GM19099 (cell line): ENCODE data around the gene SLC29A1.

Source experiments
- POLR2A ChIP-seq: IDR thresholded peaks from 3 replicates; pipeline ENCODE4 v1.6.1; 2011; ENCODE audit warnings: low read depth; ENCODE audit not compliant: insufficient read length; ENCODE audit errors: extremely low read depth

The SLC29A1 gene

GRCh38 chr6:44227148-44227793 lies 3.9 kb downstream of the SLC29A1 start:
- TF ChIP-seq POLR2A: no peak

- TF ChIP-seq POLR2A: no peak
These were observed 4.6 kb downstream of the SLC29A1 start for GRCh38 chr6:44228031-44228430.

- no peak for TF ChIP-seq POLR2A
These were observed 5.0 kb downstream of the SLC29A1 start for GRCh38 chr6:44228433-44228832.

GRCh38 chr6:44228836-44229235 lies 5.4 kb downstream of the SLC29A1 start:
- no peak for TF ChIP-seq POLR2A

- TF ChIP-seq POLR2A: no peak
These were observed 6.1 kb downstream of the SLC29A1 start for GRCh38 chr6:44229376-44230033.

- TF ChIP-seq POLR2A: no peak
These were observed 6.8 kb downstream of the SLC29A1 start for GRCh38 chr6:44230034-44230675.

GRCh38 chr6:44232676-44233566 lies 9.5 kb downstream of the SLC29A1 start:
- TF ChIP-seq POLR2A: no peak

- TF ChIP-seq POLR2A: no peak
These were observed 10.2 kb downstream of the SLC29A1 start for GRCh38 chr6:44233567-44234100.

- no peak for TF ChIP-seq POLR2A
These were observed 11.0 kb downstream of the SLC29A1 start for GRCh38 chr6:44234101-44235025.

GRCh38 chr6:44235269-44235668 lies 11.9 kb downstream of the SLC29A1 start:
- TF ChIP-seq POLR2A: no peak

GRCh38 chr6:44235891-44236516 lies 12.6 kb downstream of the SLC29A1 start:
- TF ChIP-seq POLR2A: no peak

- peak; percentile 13 for TF ChIP-seq POLR2A
These were observed 13.8 kb downstream of the SLC29A1 start for GRCh38 chr6:44237021-44237812.

GRCh38 chr6:44237813-44238433 lies 14.5 kb downstream of the SLC29A1 start:
- no peak for TF ChIP-seq POLR2A
